ENCODE results near the gene EPHA4.

- TF ChIP-seq CTCF (IDR thresholded peaks at IDR 0.05; ENCODE audit: low read depth, low read length) (no peak), EZH2phosphoT487 (IDR thresholded peaks at IDR 0.05; ENCODE audit: low read depth) (no peak)
Measured at GRCh38 chr2:221500501-221501209, 71.4 kb downstream of the EPHA4 start.
